GM06990 (cell line): Measurements from ENCODE around the gene LRP1.

ENCODE experiments used
- DNase-seq: peaks from one replicate; pipeline ENCODE4 v3.0.0-alpha.2; 2011; ENCODE audit not compliant: insufficient read length; ENCODE audit errors: extremely low read depth
- H3K27me3 ChIP-seq: replicated peaks from 2 replicates; pipeline ENCODE4 v1.6.0; 2011; ENCODE audit warnings: low read length; ENCODE audit not compliant: control insufficient read depth, insufficient read depth
- H3K36me3 ChIP-seq: 2 replicates; pipeline ENCODE4 v1.5.1; 2011; ENCODE audit warnings: low read length; ENCODE audit not compliant: control insufficient read depth, insufficient read depth
- H3K4me3 ChIP-seq: replicated peaks from 2 replicates; pipeline ENCODE4 v1.5.1; 2011; ENCODE audit warnings: low read depth, mild to moderate bottlenecking, control low read depth, low read length
- CTCF ChIP-seq: IDR thresholded peaks from 2 replicates; pipeline ENCODE4 v1.5.1; 2011; ENCODE audit warnings: low read length, control low read depth, mild to moderate bottlenecking, inconsistent platforms; ENCODE audit not compliant: insufficient read depth, poor library complexity, severe bottlenecking

The LRP1 gene

GRCh38 chr12:57130941-57131340 lies 2.7 kb downstream of the LRP1 start:
- peaks cover 4% of the 10 kb centered on the region for H3K27me3 ChIP-seq
- DNase-seq, result no peak
- no peak for TF ChIP-seq CTCF
- H3K4me3 ChIP-seq, result no peak overlapping the region
- H3K36me3 ChIP-seq, result no peaks in the 10 kb centered on the region

GRCh38 chr12:57131896-57132744 lies 3.8 kb downstream of the LRP1 start:
- Histone ChIP-seq H3K36me3 (no peaks in the 10 kb centered on the region), H3K4me3 (no peak overlapping the region), H3K27me3 (no peaks in the 10 kb centered on the region; the same call in 1 of the 2 replicates)
- TF ChIP-seq CTCF, result no peak
- DNase-seq, result no peak

DNA sequence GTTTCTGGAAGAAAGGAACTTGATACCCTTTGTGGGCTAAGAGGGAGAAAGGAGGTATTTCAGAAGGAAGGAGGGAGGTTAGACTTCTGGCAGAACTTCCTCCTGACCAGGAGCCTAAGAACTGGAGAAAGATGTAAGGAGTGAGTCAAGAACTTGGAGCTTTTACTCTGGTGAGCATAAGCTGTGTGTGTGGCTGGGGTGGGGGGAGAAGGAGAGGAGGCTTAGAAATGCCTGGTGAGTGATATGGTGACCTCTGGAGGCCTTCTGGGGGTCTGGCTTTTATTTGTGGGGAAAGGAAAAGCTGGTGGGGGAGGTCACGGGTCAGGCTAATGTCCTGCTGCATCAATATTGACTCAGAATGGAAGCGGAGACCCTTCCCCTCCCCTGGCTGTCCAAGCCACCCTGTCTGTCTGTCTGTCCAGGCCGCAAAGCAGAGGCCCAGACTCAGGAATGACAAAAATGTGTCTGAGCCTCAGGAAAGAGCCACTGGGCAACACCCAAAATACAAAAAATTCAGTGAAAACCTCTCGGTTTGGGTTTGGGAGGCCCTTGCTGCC lies 4.8 kb downstream of the LRP1 start:
- H3K27me3 ChIP-seq, result no peaks in the 10 kb centered on the region; the same call in 1 of the 2 replicates
- no peak for TF ChIP-seq CTCF
- H3K4me3 ChIP-seq, result no peak overlapping the region
- no peak for DNase-seq
- no peaks in the 10 kb centered on the region for H3K36me3 ChIP-seq

DNA sequence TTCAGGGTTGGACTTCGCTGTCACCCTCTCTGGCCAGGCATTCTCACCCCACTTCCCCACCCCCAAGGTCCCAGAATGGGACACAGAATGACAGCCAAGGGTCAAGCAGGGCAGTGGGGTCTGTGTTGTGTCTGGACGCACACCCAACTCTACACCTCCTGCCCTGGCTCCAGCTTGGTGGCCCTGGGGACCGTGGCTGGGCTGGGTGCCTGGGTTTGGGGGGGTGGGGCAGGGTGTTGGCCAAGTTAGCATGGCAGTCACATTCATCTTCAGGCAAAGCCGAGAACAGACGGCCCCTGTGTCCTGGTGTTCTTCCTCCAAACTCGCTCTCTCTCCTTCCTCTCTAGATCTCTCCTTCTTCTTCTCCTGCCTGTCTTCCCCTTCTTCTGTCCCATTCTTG lies 5.6 kb downstream of the LRP1 start:
- no peak overlapping the region for H3K4me3 ChIP-seq

GRCh38 chr12:57134949-57135348 lies 6.7 kb downstream of the LRP1 start:
- H3K27me3 ChIP-seq, result no peaks in the 10 kb centered on the region
- H3K4me3 ChIP-seq, result no peak overlapping the region
- TF ChIP-seq CTCF, result no peak
- H3K36me3 ChIP-seq, result no peaks in the 10 kb centered on the region
- DNase-seq, result no peak

More for the DNA sequence above, 5.6 kb downstream of the LRP1 start:
- no peak for TF ChIP-seq CTCF
- Histone ChIP-seq H3K36me3 (no peaks in the 10 kb centered on the region), H3K27me3 (no peaks in the 10 kb centered on the region; the same call in 1 of the 2 replicates)
- DNase-seq, result no peak
